Cardiac muscle cell (in vitro differentiated cells and primary cell): ENCODE data around the gene IPP. TPM values are rescaled to one million over a fixed set of nuclear protein-coding genes. Genes with fewer than 3 reads are reported as not detected.

Experiments used
- DNase-seq, 2 donors: peaks; one replicate each; pipeline versions ENCODE4 v3.0.0 to v3.0.0-alpha.2; 2010 to 2017; ENCODE audit warnings: low read depth in 1 of 2, low spot score in 1 of 2
- H3K27ac ChIP-seq: fragments of 200-600 bp; sonication (generic); 2 replicates; pipeline ENCODE4 v1.5.1; 2016
- H3K27me3 ChIP-seq: fragments of 200-600 bp; sonication (generic); 2 replicates; pipeline ENCODE4 v1.6.0; 2016; ENCODE audit warnings: control low read depth
- H3K36me3 ChIP-seq: fragments of 200-600 bp; sonication (generic); 2 replicates; pipeline ENCODE4 v1.5.1; 2016; ENCODE audit warnings: control low read depth
- H3K4me1 ChIP-seq: fragments of 200-600 bp; sonication (generic); 2 replicates; pipeline ENCODE4 v1.8.1; 2017; ENCODE audit warnings: low read depth, mild to moderate bottlenecking, mixed run types
- H3K4me3 ChIP-seq: fragments of 200-600 bp; sonication (generic); 2 replicates; pipeline ENCODE4 v1.5.1; 2016; ENCODE audit warnings: mild to moderate bottlenecking
- H3K9me3 ChIP-seq: fragments of 200-600 bp; sonication (generic); 2 replicates; pipeline ENCODE4 v1.5.1; 2017; ENCODE audit warnings: low read depth, mild to moderate bottlenecking, control low read depth
- CTCF ChIP-seq: IDR thresholded peaks from 2 replicates; pipeline ENCODE4 v1.5.1; 2012; ENCODE audit warnings: low read depth, mild to moderate bottlenecking, low read length
- polyA plus RNA-seq: library from polyadenylated mRNA; unstranded; fragments of >200 nt; fragmentation: Nextera tagmentation; extraction: Ambion mirVana; gene quantifications from 2 replicates; pipeline ENCODE4 v1.2.1, GENCODE V29; 2016
- total RNA-seq: library from RNA; depleted of rRNA; stranded (reverse); fragments of >200 nt; gene quantifications from 2 replicates; pipeline ENCODE4 v1.2.3, GENCODE V29; 2016

IPP gene
- total and polyA plus RNA-seq, 2 experiments from 2014 or later: 7.3 to 12.1 TPM

- Histone ChIP-seq H3K27ac (peak overlapping the region; percentile 97), H3K9me3 (no peaks in the 10 kb centered on the region), H3K36me3 (no peaks in the 10 kb centered on the region), H3K4me3 (peak overlapping the region; percentile 88), H3K4me1 (peaks cover 27% of the 10 kb centered on the region), H3K27me3 (no peaks in the 10 kb centered on the region)
- no peak for TF ChIP-seq CTCF
- peak in 1 of 2 donors; percentile 17 for DNase-seq
Observed at GRCh38 chr1:45685308-45686014, 65.0 kb downstream of the IPP start.

GRCh38 chr1:45684402-45684801 is 66.1 kb downstream of the IPP start:
- no peak for DNase-seq
- Histone ChIP-seq H3K9me3 (no peaks in the 10 kb centered on the region), H3K36me3 (no peaks in the 10 kb centered on the region), H3K27ac (no peak overlapping the region), H3K4me3 (peak overlapping the region; percentile 88), H3K4me1 (peaks cover 32% of the 10 kb centered on the region), H3K27me3 (no peaks in the 10 kb centered on the region)
- no peak for TF ChIP-seq CTCF

GRCh38 chr1:45682942-45683341 is 67.5 kb downstream of the IPP start:
- Histone ChIP-seq H3K4me3 (no peak overlapping the region), H3K36me3 (no peaks in the 10 kb centered on the region), H3K27me3 (no peaks in the 10 kb centered on the region), H3K9me3 (no peaks in the 10 kb centered on the region), H3K4me1 (peaks cover 47% of the 10 kb centered on the region), H3K27ac (no peak overlapping the region)
- TF ChIP-seq CTCF: no peak
- no peak for DNase-seq

- DNase-seq: peak in 1 of 2 donors; percentile 55
- H3K4me1 ChIP-seq: peaks cover 45% of the 10 kb centered on the region
- no peak for TF ChIP-seq CTCF
- peak overlapping the region; percentile 26 for H3K27ac ChIP-seq
- H3K27me3 ChIP-seq: no peaks in the 10 kb centered on the region
- H3K4me3 ChIP-seq: no peak overlapping the region
- H3K9me3 ChIP-seq: no peaks in the 10 kb centered on the region
- H3K36me3 ChIP-seq: no peaks in the 10 kb centered on the region
Observed at GRCh38 chr1:45679123-45679522, 71.3 kb downstream of the IPP start.

- no peak for TF ChIP-seq CTCF
- Histone ChIP-seq H3K27ac (peak overlapping the region; percentile 26), H3K9me3 (no peaks in the 10 kb centered on the region), H3K27me3 (no peaks in the 10 kb centered on the region), H3K4me3 (no peak overlapping the region), H3K36me3 (no peaks in the 10 kb centered on the region), H3K4me1 (peaks cover 45% of the 10 kb centered on the region)
- no peak for DNase-seq
Observed at GRCh38 chr1:45678489-45678888, 72.0 kb downstream of the IPP start.
